PC-3 (cell line): ENCODE measurements around the gene EXO5.

Experiments
- EZH2 ChIP-seq: fragments of 300-600 bp; sonication (generic); IDR thresholded peaks from one replicate; pipeline ENCODE4 v1.6.1; 2017; ENCODE audit warnings: antibody characterized with exemption, mild to moderate bottlenecking, low read length; ENCODE audit not compliant: unreplicated experiment
- EZH2phosphoT487 ChIP-seq: fragments of 300-600 bp; sonication (generic); IDR thresholded peaks from 2 replicates; pipeline ENCODE4 v1.6.1; 2018; ENCODE audit warnings: mild to moderate bottlenecking, antibody characterized with exemption, low read length, borderline replicate concordance
- TF ChIP-seq, protein P1 (sequence below): fragments of 300-600 bp; sonication (generic); conservative IDR thresholded peaks from 2 replicates; pipeline ENCODE4 v1.5.1; 2017; ENCODE audit warnings: antibody characterized with exemption, low read depth, mild to moderate bottlenecking, low read length

DNA sequence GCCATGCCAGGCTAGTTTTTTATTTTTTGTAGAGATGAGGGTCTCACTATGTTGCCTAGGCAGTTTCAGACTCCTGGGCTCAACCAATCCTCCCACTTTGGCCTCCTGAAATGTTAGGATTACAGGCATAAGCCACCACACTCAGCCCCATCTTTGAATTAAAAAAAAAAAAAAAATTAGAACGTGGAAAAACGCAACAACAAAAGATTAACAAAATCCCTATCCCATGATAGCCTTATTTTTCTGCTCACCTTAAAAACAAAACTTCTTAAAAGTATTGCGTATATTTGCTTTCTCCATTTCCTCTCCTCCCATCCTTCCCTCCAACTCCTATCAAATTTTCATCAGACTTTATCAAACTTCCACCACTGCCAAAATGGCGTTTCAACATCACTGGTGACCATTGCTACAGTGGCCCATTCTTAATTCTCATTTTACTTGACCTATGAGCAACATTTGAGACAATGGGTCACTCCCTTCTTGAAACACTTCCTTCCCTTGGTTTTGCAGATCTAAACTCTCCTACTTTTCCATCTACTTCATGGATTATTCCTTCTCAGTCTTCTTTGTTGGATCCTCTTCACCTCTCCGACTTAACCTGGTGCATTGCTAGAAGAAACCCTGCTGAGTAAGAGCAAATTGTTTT lies 22.3 kb downstream of the EXO5 start:
- TF ChIP-seq EZH2phosphoT487 (no peak), EZH2 (no peak)
- TF ChIP-seq, protein P1, sequence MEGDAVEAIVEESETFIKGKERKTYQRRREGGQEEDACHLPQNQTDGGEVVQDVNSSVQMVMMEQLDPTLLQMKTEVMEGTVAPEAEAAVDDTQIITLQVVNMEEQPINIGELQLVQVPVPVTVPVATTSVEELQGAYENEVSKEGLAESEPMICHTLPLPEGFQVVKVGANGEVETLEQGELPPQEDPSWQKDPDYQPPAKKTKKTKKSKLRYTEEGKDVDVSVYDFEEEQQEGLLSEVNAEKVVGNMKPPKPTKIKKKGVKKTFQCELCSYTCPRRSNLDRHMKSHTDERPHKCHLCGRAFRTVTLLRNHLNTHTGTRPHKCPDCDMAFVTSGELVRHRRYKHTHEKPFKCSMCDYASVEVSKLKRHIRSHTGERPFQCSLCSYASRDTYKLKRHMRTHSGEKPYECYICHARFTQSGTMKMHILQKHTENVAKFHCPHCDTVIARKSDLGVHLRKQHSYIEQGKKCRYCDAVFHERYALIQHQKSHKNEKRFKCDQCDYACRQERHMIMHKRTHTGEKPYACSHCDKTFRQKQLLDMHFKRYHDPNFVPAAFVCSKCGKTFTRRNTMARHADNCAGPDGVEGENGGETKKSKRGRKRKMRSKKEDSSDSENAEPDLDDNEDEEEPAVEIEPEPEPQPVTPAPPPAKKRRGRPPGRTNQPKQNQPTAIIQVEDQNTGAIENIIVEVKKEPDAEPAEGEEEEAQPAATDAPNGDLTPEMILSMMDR, result no peak
